Keratinocyte (primary cell): Measurements from ENCODE around the gene DTD1. TPM values are rescaled to one million over a fixed set of nuclear protein-coding genes. Genes with fewer than 3 reads are reported as not detected.

Experiments used
- DNase-seq: peaks from one replicate; pipeline ENCODE4 v3.0.0-alpha.2; 2011; ENCODE audit warnings: low read depth, missing footprints, low spot score
- FAIRE-seq: peaks from 2 replicates; lab custom pipeline; 2011; peaks lifted over from hg19 to GRCh38; lab: Jason Lieb, UNC
- H2AFZ ChIP-seq: 2 replicates; pipeline ENCODE4 v1.6.0; 2012; ENCODE audit warnings: low read length, control low read depth, inconsistent platforms; ENCODE audit not compliant: control insufficient read depth
- H3K27ac ChIP-seq: 2 replicates; pipeline ENCODE4 v1.5.1; 2011; ENCODE audit warnings: low read length; ENCODE audit not compliant: control insufficient read depth, insufficient read depth
- H3K27me3 ChIP-seq: 3 replicates; pipeline ENCODE4 v1.6.0; 2011; ENCODE audit warnings: low read length; ENCODE audit not compliant: control insufficient read depth, insufficient read depth; ENCODE audit errors: extremely low read depth
- H3K36me3 ChIP-seq, 2 experiments: 2 replicates in 1 of 2; 3 replicates in 1 of 2; pipeline ENCODE4 v1.5.1; 2011; ENCODE audit warnings: low read length in 2 of 2, mild to moderate bottlenecking in 1 of 2; ENCODE audit not compliant: control insufficient read depth in 2 of 2, insufficient read depth in 2 of 2; ENCODE audit errors: extremely low read depth in 1 of 2
- H3K4me1 ChIP-seq: 3 replicates; pipeline ENCODE4 v1.5.1; 2011; ENCODE audit warnings: low read length; ENCODE audit not compliant: control insufficient read depth, insufficient read depth; ENCODE audit errors: extremely low read depth
- H3K4me2 ChIP-seq: 3 replicates; pipeline ENCODE4 v1.6.0; 2011; ENCODE audit warnings: low read depth, low read length; ENCODE audit not compliant: control insufficient read depth, insufficient read depth; ENCODE audit errors: extremely low read depth
- H3K4me3 ChIP-seq, 3 experiments: fragments of 200-600 bp in 1 of 3; sonication (generic) in 1 of 3; 2 replicates in 2 of 3; 3 replicates in 1 of 3; pipeline ENCODE4 v1.5.1; 2011 to 2016; ENCODE audit warnings: low read length in 3 of 3, mild to moderate bottlenecking in 3 of 3, control low read depth in 2 of 3, inconsistent platforms in 1 of 3, low read depth in 1 of 3, mixed read lengths in 1 of 3, mixed run types in 1 of 3, moderate library complexity in 1 of 3; ENCODE audit not compliant: control insufficient read depth in 2 of 3, insufficient read depth in 2 of 3; ENCODE audit errors: extremely low read depth in 1 of 3
- H3K79me2 ChIP-seq: 2 replicates; pipeline ENCODE4 v1.6.0; 2012; ENCODE audit warnings: low read length; ENCODE audit not compliant: control insufficient read depth, insufficient read depth
- H3K9ac ChIP-seq: 3 replicates; pipeline ENCODE4 v1.6.0; 2011; ENCODE audit warnings: low read length; ENCODE audit not compliant: control insufficient read depth, insufficient read depth; ENCODE audit errors: extremely low read depth
- H3K9me1 ChIP-seq: 3 replicates; pipeline ENCODE4 v1.6.0; 2011; ENCODE audit warnings: low read length; ENCODE audit not compliant: control insufficient read depth, insufficient read depth; ENCODE audit errors: extremely low read depth
- H3K9me3 ChIP-seq: 2 replicates; pipeline ENCODE4 v1.5.1; 2012; ENCODE audit warnings: low read depth, low read length; ENCODE audit not compliant: control insufficient read depth
- H4K20me1 ChIP-seq: 3 replicates; pipeline ENCODE4 v1.6.0; 2011; ENCODE audit warnings: low read length; ENCODE audit not compliant: control insufficient read depth, insufficient read depth; ENCODE audit errors: extremely low read depth
- CTCF ChIP-seq, 3 experiments: IDR thresholded peaks in 1 of 3; conservative IDR thresholded peaks in 1 of 3; optimal IDR thresholded peaks in 1 of 3; 2 replicates in 2 of 3; 3 replicates in 1 of 3; pipeline versions ENCODE3 to v1.5.1; 2011; ENCODE audit warnings: low read length in 3 of 3, mild to moderate bottlenecking in 3 of 3, moderate library complexity in 2 of 3, control low read depth in 1 of 3, inconsistent platforms in 1 of 3; ENCODE audit not compliant: insufficient read depth in 2 of 3; ENCODE audit errors: extremely low read depth in 1 of 3
- EZH2 ChIP-seq: IDR thresholded peaks from one replicate; pipeline ENCODE4 v1.6.1; 2012; ENCODE audit warnings: inconsistent platforms, mild to moderate bottlenecking, low read length, moderate library complexity
- dilution Hi-C: fragments of 300-500 bp; cut with MboI; formaldehyde crosslinking; loops from one replicate; pipeline ENCODE4 v1.7.0; 2020; ENCODE audit warnings: low sequenced_read_pairs; ENCODE audit not compliant: extremely low pct_ligation_motif_present
- polyA plus RNA-seq, 5 experiments: library from polyadenylated mRNA; depleted of rRNA in 3 of 5; stranded (reverse) in 3 of 5; stranded (forward) in 1 of 5; unstranded in 1 of 5; fragments of >200 nt; gene quantifications; 1 replicate in 1 of 5; 2 replicates in 3 of 5; 3 replicates in 1 of 5; pipeline versions ENCODE4 v1.2.1 to v1.2.3, GENCODE V29; 2011 to 2012; ENCODE audit warnings: missing spikeins in 2 of 5, low read depth in 1 of 5, low replicate concordance in 1 of 5

The DTD1 gene
- polyA plus RNA-seq, 1 donor (not counting 4 experiments of a cell fraction or from before 2014, with no cell fraction given), result 68.3 TPM

- no peaks in the 10 kb centered on the region for H3K27me3 ChIP-seq
- FAIRE-seq, result no peak
- H3K9me1 ChIP-seq, result no peaks in the 10 kb centered on the region
- dilution Hi-C loops, result no loop called here
- no peak overlapping the region for H3K4me2 ChIP-seq
- no peak for DNase-seq
- no peak overlapping the region for H2AFZ ChIP-seq
- no peaks in the 10 kb centered on the region for H3K4me1 ChIP-seq
- H3K36me3 ChIP-seq, result no peaks in the 10 kb centered on the region
- TF ChIP-seq CTCF (optimal IDR thresholded peaks at IDR 0.05 in 1 of 3, IDR thresholded peaks at IDR 0.05 in 1 of 3, conservative IDR thresholded peaks at IDR 0.05 in 1 of 3; ENCODE audit: extremely low read depth in 1 of 3, insufficient read depth in 2 of 3, low read length in 3 of 3) (no peak), EZH2 (no peak)
- no peaks in the 10 kb centered on the region for H3K79me2 ChIP-seq
- no peak overlapping the region for H3K27ac ChIP-seq
- H3K9me3 ChIP-seq, result no peaks in the 10 kb centered on the region
- H3K4me3 ChIP-seq, result no peak overlapping the region
- H3K9ac ChIP-seq, result no peak overlapping the region
- no peaks in the 10 kb centered on the region for H4K20me1 ChIP-seq
Observed at GRCh38 chr20:18788021-18788420, 200.2 kb downstream of the DTD1 start.

DNA sequence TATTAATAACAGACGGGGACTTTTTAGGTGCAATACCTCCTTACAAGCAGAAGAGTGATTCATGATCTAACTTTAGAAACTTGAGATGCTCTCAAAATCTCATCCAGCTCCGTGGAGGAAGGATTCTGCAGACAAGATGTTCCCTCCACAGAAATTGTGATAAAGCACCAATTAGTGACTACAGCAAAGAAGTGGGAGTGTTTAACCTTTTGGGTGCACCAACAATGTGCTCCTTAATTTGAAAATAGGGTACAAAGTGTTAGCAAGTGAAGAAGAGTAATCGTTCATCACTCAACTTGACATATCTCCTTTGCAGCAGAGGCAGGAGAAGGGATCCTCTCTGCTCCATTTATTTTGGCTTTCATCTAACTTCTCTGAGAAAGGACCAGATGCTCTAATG, 202.9 kb downstream of the DTD1 start:
- Histone ChIP-seq H3K9ac (no peak overlapping the region), H3K4me1 (peaks cover 5% of the 10 kb centered on the region), H3K4me3 (no peak overlapping the region), H3K9me1 (no peaks in the 10 kb centered on the region), H3K79me2 (no peaks in the 10 kb centered on the region), H3K4me2 (no peak overlapping the region), H2AFZ (no peak overlapping the region), H4K20me1 (no peaks in the 10 kb centered on the region), H3K27me3 (no peaks in the 10 kb centered on the region), H3K9me3 (no peaks in the 10 kb centered on the region), H3K27ac (no peak overlapping the region), H3K36me3 (no peaks in the 10 kb centered on the region)
- DNase-seq (no peak), FAIRE-seq (no peak)
- TF ChIP-seq EZH2 (no peak), CTCF (optimal IDR thresholded peaks at IDR 0.05 in 1 of 3, IDR thresholded peaks at IDR 0.05 in 1 of 3, conservative IDR thresholded peaks at IDR 0.05 in 1 of 3; ENCODE audit: extremely low read depth in 1 of 3, insufficient read depth in 2 of 3, low read length in 3 of 3) (no peak)
- dilution Hi-C loops, result no loop called here
